Mesothelial cell of epicardium (in vitro differentiated cells): ENCODE measurements around the gene DNAJC27. TPM values are rescaled to one million over a fixed set of nuclear protein-coding genes. Genes with fewer than 3 reads are reported as not detected.
A peak's percentile ranks its signal among the peaks of the same experiment; 100 is the strongest.

ENCODE experiments used
- DNase-seq, 2 experiments: peaks; one replicate each; pipeline ENCODE4 v3.0.0; 2021; ENCODE audit warnings: low spot score in 2 of 2; ENCODE audit not compliant: unreplicated experiment in 2 of 2
- H3K27ac Mint-ChIP-seq: 2 replicates; pipeline ENCODE4 v1.8.0; 2021; ENCODE audit warnings: mixed read lengths
- H3K27me3 Mint-ChIP-seq: 2 replicates; pipeline ENCODE4 v1.8.0; 2021; ENCODE audit warnings: low read depth, mixed read lengths
- H3K36me3 Mint-ChIP-seq: 2 replicates; pipeline ENCODE4 v1.8.0; 2021; ENCODE audit warnings: mixed read lengths
- H3K4me1 Mint-ChIP-seq: 2 replicates; pipeline ENCODE4 v1.8.0; 2021; ENCODE audit warnings: mixed read lengths
- H3K4me3 Mint-ChIP-seq: 2 replicates; pipeline ENCODE4 v1.8.0; 2021; ENCODE audit warnings: mild to moderate bottlenecking, moderate library complexity, mixed read lengths
- H3K9me3 Mint-ChIP-seq: 2 replicates; pipeline ENCODE4 v1.8.0; 2021; ENCODE audit warnings: mixed read lengths
- total RNA-seq: library from RNA; stranded (reverse); gene quantifications from 3 replicates; pipeline ENCODE4 v1.2.1, GENCODE V29; 2021
- TF ChIP-seq, protein P1 (sequence below): fragments of 200-600 bp; sonication (generic); IDR thresholded peaks from one replicate; pipeline ENCODE4 v1.5.0; 2021; ENCODE audit warnings: antibody characterized with exemption; ENCODE audit not compliant: unreplicated experiment

DNAJC27 gene
- total RNA-seq, 1 donor from 2014 or later, result 10.9 TPM

GRCh38 chr2:24943427-24944053, 28.2 kb downstream of the DNAJC27 start:
- no peak overlapping the region for H3K27ac Mint-ChIP-seq
- TF ChIP-seq, protein P1, sequence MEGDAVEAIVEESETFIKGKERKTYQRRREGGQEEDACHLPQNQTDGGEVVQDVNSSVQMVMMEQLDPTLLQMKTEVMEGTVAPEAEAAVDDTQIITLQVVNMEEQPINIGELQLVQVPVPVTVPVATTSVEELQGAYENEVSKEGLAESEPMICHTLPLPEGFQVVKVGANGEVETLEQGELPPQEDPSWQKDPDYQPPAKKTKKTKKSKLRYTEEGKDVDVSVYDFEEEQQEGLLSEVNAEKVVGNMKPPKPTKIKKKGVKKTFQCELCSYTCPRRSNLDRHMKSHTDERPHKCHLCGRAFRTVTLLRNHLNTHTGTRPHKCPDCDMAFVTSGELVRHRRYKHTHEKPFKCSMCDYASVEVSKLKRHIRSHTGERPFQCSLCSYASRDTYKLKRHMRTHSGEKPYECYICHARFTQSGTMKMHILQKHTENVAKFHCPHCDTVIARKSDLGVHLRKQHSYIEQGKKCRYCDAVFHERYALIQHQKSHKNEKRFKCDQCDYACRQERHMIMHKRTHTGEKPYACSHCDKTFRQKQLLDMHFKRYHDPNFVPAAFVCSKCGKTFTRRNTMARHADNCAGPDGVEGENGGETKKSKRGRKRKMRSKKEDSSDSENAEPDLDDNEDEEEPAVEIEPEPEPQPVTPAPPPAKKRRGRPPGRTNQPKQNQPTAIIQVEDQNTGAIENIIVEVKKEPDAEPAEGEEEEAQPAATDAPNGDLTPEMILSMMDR, result no peak
- DNase-seq, result no peak
- no peak overlapping the region for H3K4me3 Mint-ChIP-seq
- H3K27me3 Mint-ChIP-seq, result no peaks in the 10 kb centered on the region
- H3K36me3 Mint-ChIP-seq, result peaks cover 20% of the 10 kb centered on the region
- H3K9me3 Mint-ChIP-seq, result no peaks in the 10 kb centered on the region
- no peaks in the 10 kb centered on the region for H3K4me1 Mint-ChIP-seq

GRCh38 chr2:24939353-24939752, 32.4 kb downstream of the DNAJC27 start:
- no peak for DNase-seq
- Mint-ChIP-seq H3K27me3 (no peaks in the 10 kb centered on the region), H3K4me3 (no peak overlapping the region), H3K27ac (no peak overlapping the region), H3K36me3 (peaks cover 3% of the 10 kb centered on the region), H3K4me1 (no peaks in the 10 kb centered on the region), H3K9me3 (no peaks in the 10 kb centered on the region)
- TF ChIP-seq, protein P1, result no peak

DNA sequence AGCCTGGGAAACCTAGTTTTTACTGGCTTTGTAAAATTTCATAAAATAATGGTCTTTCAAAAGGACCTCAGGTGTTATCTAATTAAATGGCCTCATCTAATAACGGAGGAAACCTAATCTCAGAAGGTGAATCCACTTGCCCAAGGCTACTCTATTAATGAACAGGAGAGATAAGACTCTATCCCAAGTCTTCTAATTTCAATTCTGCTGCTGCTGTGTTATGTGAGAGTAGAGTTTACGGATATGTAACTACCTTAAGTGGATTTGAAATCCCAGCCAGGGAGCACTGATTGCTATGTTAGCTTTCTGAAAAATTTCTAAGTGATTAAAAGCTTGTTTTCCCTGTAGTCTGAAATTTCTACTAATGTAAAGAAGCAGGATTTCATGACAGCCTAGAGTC, 34.5 kb downstream of the DNAJC27 start:
- peaks cover 1% of the 10 kb centered on the region for H3K27me3 Mint-ChIP-seq

DNA sequence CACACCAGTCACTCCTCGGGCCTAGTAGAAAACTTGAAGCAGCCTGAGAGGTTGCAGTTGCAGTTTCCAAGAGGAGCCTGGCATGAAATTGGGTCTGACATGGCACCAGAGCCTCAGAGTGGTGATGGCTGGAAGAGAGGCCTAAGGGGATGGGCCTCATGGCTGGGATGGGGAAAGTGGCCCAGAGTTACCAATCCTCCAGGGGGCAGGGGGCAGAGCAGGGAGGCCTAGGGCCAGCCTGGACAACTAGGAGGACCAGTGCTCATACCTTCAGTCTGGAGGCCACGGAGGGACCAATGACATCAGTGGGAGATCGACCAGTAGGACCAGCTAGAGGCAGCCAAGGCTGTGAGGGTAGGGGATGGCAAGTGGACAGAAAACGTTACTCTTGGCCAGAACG, 36.6 kb downstream of the DNAJC27 start:
- Mint-ChIP-seq H3K27ac (no peak overlapping the region), H3K4me1 (no peaks in the 10 kb centered on the region), H3K36me3 (no peaks in the 10 kb centered on the region), H3K4me3 (no peak overlapping the region), H3K9me3 (no peaks in the 10 kb centered on the region), H3K27me3 (peaks cover 1% of the 10 kb centered on the region)
- TF ChIP-seq, protein P1, result no peak
- DNase-seq, result no peak

More for the DNA sequence above, 34.5 kb downstream of the DNAJC27 start:
- H3K27ac Mint-ChIP-seq, result no peak overlapping the region
- TF ChIP-seq, protein P1, result no peak
- H3K36me3 Mint-ChIP-seq, result no peaks in the 10 kb centered on the region
- no peak for DNase-seq
- no peaks in the 10 kb centered on the region for H3K4me1 Mint-ChIP-seq
- no peak overlapping the region for H3K4me3 Mint-ChIP-seq
- no peaks in the 10 kb centered on the region for H3K9me3 Mint-ChIP-seq

GRCh38 chr2:24932715-24933114, 39.0 kb downstream of the DNAJC27 start:
- Mint-ChIP-seq H3K36me3 (no peaks in the 10 kb centered on the region), H3K4me3 (no peak overlapping the region), H3K4me1 (no peaks in the 10 kb centered on the region), H3K27me3 (peaks cover 1% of the 10 kb centered on the region), H3K9me3 (no peaks in the 10 kb centered on the region), H3K27ac (no peak overlapping the region)
- TF ChIP-seq, protein P1, result no peak
- DNase-seq, result peak in 1 of 2 experiments; percentile 13
